Measurements from ENCODE around the gene SDF4.

SDF4 gene

GRCh38 chr1:1207571-1207892, 24.3 kb downstream of the SDF4 start:
- TF ChIP-seq, protein P1, sequence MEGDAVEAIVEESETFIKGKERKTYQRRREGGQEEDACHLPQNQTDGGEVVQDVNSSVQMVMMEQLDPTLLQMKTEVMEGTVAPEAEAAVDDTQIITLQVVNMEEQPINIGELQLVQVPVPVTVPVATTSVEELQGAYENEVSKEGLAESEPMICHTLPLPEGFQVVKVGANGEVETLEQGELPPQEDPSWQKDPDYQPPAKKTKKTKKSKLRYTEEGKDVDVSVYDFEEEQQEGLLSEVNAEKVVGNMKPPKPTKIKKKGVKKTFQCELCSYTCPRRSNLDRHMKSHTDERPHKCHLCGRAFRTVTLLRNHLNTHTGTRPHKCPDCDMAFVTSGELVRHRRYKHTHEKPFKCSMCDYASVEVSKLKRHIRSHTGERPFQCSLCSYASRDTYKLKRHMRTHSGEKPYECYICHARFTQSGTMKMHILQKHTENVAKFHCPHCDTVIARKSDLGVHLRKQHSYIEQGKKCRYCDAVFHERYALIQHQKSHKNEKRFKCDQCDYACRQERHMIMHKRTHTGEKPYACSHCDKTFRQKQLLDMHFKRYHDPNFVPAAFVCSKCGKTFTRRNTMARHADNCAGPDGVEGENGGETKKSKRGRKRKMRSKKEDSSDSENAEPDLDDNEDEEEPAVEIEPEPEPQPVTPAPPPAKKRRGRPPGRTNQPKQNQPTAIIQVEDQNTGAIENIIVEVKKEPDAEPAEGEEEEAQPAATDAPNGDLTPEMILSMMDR (conservative IDR thresholded peaks at IDR 0.05; ENCODE audit: control insufficient read depth, insufficient read depth, low read depth, low read length) = no peak
- no peak overlapping the region for H3K4me3 ChIP-seq (ENCODE audit: control insufficient read depth, low read depth, low read length)
- DNase-seq (ENCODE audit: low read depth) = no peak

GRCh38 chr1:1206966-1207531, 24.8 kb downstream of the SDF4 start:
- no peak overlapping the region for H3K4me3 ChIP-seq (ENCODE audit: control insufficient read depth, low read depth, low read length)
- DNase-seq (ENCODE audit: low read depth) = no peak
- TF ChIP-seq, protein P1 (conservative IDR thresholded peaks at IDR 0.05; ENCODE audit: control insufficient read depth, insufficient read depth, low read depth, low read length) = no peak

GRCh38 chr1:1206376-1206965, 25.3 kb downstream of the SDF4 start, which contains the start of gene TNFRSF18:
Gene TNFRSF18 (minus strand): TSS chr1:1206592. CDS start chr1:1206571, 21 bp downstream.
- no peak for DNase-seq (ENCODE audit: low read depth)
- H3K4me3 ChIP-seq (ENCODE audit: control insufficient read depth, low read depth, low read length) = no peak within 1 kb of the TSS
- TF ChIP-seq, protein P1 (conservative IDR thresholded peaks at IDR 0.05; ENCODE audit: control insufficient read depth, insufficient read depth, low read depth, low read length) = no peak

GRCh38 chr1:1205769-1206375, 25.9 kb downstream of the SDF4 start:
- DNase-seq (ENCODE audit: low read depth) = no peak
- TF ChIP-seq, protein P1 (conservative IDR thresholded peaks at IDR 0.05; ENCODE audit: control insufficient read depth, insufficient read depth, low read depth, low read length) = no peak
- no peak overlapping the region for H3K4me3 ChIP-seq (ENCODE audit: control insufficient read depth, low read depth, low read length)

DNA sequence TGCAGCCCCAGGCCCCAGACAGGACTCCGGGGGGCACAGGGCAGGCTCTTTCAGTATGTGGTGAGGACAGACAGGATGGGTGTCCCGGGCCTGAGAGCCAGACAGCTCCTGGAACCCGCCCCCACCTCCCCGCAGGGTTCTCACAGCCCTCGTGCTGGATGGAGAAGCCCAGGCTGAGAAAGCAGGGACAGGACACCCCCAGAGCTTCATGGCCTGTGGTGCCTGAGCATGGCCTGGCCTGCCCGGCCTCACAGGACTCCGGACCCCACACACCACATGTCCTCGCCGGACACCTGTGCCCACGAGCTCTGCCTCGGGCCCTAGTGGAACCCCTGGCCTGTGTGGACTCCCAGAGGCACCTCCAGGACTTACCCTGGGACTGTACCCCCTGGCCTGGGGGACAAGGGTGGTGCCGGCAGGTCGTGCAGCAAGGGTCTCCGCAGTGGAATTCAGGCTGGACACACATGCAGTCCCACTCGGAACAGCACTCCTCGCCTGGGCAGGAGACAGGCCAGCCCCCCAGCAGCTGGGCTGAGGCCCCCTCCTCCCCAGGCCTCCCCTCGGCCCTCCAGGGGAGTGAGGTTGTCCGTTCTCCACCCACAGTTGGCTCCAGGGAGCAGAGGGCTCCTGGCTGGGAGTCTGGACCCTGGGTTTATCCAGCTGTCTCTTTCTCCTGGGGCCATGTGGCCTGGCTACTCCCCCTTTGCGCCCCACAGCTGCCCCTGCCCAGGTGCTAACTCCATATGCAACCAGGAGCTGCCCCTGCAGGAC, 26.6 kb downstream of the SDF4 start:
- no peak for DNase-seq (ENCODE audit: low read depth)
- TF ChIP-seq, protein P1 (conservative IDR thresholded peaks at IDR 0.05; ENCODE audit: control insufficient read depth, insufficient read depth, low read depth, low read length) = no peak

GRCh38 chr1:1204425-1204920, 27.3 kb downstream of the SDF4 start:
- no peak overlapping the region for H3K4me3 ChIP-seq (ENCODE audit: control insufficient read depth, low read depth, low read length)
- DNase-seq (ENCODE audit: low read depth) = no peak
- TF ChIP-seq, protein P1 (conservative IDR thresholded peaks at IDR 0.05; ENCODE audit: control insufficient read depth, insufficient read depth, low read depth, low read length) = no peak

More for the DNA sequence above, 26.6 kb downstream of the SDF4 start:
- H3K4me3 ChIP-seq (ENCODE audit: control insufficient read depth, low read depth, low read length) = no peak overlapping the region
